Transverse colon (tissue), 4 donors: ENCODE measurements around the gene EDNRA.

Experiments
- CTCF ChIP-seq, 5 experiments: fragments of 200-600 bp in 3 of 5; fragments of 450-650 bp in 2 of 5; sonication (generic) in 3 of 5; IDR thresholded peaks; 1 replicate in 2 of 5; 2 replicates in 3 of 5; pipeline ENCODE4 v1.5.1; 2016 to 2017; ENCODE audit warnings: antibody characterized with exemption in 5 of 5, inconsistent platforms in 3 of 5, mild to moderate bottlenecking in 2 of 5, moderate library complexity in 1 of 5
- POLR2A ChIP-seq: fragments of 450-650 bp; IDR thresholded peaks from one replicate; pipeline ENCODE4 v1.6.1; 2016; ENCODE audit warnings: antibody characterized with exemption, mild to moderate bottlenecking, moderate library complexity
- POLR2AphosphoS5 ChIP-seq, 3 donors: sonication (generic); formaldehyde crosslinking; IDR thresholded peaks; one replicate each; pipeline ENCODE4 v1.6.1; 2016; ENCODE audit warnings: antibody characterized with exemption in 3 of 3

DNA sequence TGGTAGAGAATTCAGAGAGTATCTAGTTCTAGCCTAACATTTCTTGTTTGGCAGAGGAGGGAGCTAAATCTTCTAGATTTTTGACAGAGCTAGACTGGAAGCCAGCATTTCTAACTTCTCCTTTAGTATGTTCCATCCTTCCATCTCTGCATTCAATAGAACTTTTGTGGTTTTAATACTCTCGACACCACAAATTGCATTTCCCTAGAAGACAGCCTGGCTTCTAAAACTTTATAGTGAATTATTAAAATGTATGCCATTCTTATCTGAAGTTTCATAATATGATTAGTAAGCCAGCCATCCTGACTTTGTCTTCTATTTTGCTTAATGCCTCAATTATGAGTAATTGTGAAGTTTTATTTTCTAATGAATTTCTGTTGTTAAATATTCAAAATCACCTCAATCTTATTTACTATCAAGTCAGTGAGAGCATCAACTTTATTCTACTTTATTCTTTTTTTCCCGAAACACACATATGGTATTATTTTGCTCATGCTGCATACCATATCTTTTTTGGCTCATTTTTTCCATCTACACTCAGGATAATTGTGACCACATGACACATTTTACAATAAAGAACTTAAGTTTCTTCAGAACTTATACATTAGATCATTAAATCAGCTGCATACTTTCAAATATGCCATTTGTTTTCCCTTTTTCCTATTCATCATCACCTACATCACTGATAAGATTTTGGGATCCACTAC lies 30.2 kb downstream of the EDNRA start:
- TF ChIP-seq CTCF (IDR thresholded peaks at IDR 0.05) (no peak), POLR2A (no peak), POLR2AphosphoS5 (IDR thresholded peaks at IDR 0.05) (no peak)
